ENCODE data around the gene SLC27A2.

DNA sequence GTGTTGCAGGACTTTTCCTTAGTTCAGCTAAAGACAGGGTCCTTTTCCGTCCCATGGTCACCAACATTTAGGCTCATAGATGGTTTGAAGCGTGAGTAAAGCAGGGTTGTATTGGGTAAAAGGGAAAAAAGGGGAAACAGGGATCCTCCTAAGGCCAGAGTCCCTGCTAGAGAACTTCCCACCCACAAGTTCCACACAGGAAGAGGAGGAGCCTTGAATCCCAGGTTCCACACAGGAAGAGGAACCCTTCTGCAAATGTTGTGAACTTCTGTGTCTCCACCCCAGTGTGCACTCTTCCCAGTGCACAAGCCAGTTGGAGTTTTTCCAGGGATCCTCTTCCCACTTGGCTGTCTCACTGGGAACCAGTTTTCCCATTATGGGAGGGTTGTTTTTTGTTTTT lies 35.4 kb upstream of the SLC27A2 start:
- TF ChIP-seq, protein P1, sequence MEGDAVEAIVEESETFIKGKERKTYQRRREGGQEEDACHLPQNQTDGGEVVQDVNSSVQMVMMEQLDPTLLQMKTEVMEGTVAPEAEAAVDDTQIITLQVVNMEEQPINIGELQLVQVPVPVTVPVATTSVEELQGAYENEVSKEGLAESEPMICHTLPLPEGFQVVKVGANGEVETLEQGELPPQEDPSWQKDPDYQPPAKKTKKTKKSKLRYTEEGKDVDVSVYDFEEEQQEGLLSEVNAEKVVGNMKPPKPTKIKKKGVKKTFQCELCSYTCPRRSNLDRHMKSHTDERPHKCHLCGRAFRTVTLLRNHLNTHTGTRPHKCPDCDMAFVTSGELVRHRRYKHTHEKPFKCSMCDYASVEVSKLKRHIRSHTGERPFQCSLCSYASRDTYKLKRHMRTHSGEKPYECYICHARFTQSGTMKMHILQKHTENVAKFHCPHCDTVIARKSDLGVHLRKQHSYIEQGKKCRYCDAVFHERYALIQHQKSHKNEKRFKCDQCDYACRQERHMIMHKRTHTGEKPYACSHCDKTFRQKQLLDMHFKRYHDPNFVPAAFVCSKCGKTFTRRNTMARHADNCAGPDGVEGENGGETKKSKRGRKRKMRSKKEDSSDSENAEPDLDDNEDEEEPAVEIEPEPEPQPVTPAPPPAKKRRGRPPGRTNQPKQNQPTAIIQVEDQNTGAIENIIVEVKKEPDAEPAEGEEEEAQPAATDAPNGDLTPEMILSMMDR (IDR thresholded peaks at IDR 0.05): no peak
- TF ChIP-seq POLR2A (IDR thresholded peaks at IDR 0.05): no peak
